Ovary (tissue), 9 donors: ENCODE measurements around the gene MVP. TPM values are rescaled to one million over a fixed set of nuclear protein-coding genes. Genes with fewer than 3 reads are reported as not detected.

Experiments used
- DNase-seq, 5 donors: peaks; one replicate each; pipeline ENCODE4 v3.0.0-alpha.2; 2019 to 2020
- H3K27ac ChIP-seq, 2 donors: fragments of 200-600 bp; one replicate each; pipeline versions ENCODE4 v1.5.1 to v1.8.0; 2019 to 2022
- H3K27me3 ChIP-seq: fragments of 200-600 bp; one replicate; pipeline ENCODE4 v1.8.0; 2022
- H3K36me3 ChIP-seq: fragments of 200-600 bp; sonication (generic); one replicate; pipeline ENCODE4 v1.5.1; 2019
- H3K4me1 ChIP-seq: one replicate; pipeline ENCODE4 v1.8.1; 2013; ENCODE audit warnings: mild to moderate bottlenecking, moderate library complexity; ENCODE audit not compliant: insufficient read depth
- H3K4me3 ChIP-seq: fragments of 200-600 bp; sonication (generic); one replicate; pipeline ENCODE4 v1.5.1; 2017
- H3K9me3 ChIP-seq, 2 donors: fragments of 200-600 bp in 1 of 2; sonication (generic) in 1 of 2; one replicate each; pipeline versions ENCODE4 v1.5.1 to v1.8.1; 2013 to 2019; ENCODE audit warnings: mild to moderate bottlenecking in 1 of 2, moderate library complexity in 1 of 2
- EP300 ChIP-seq: sonication (generic); formaldehyde crosslinking; IDR thresholded peaks from one replicate; pipeline ENCODE4 v1.6.1; 2017; ENCODE audit warnings: antibody characterized with exemption
- POLR2A ChIP-seq: fragments of 450-650 bp; IDR thresholded peaks from one replicate; pipeline ENCODE4 v1.6.1; 2017; ENCODE audit warnings: antibody characterized with exemption, mild to moderate bottlenecking, moderate library complexity
- WGBS, 3 donors: extraction: QIAGEN DNeasy Blood & Tissue Kit in 1 of 3; methylation state at CpG; one replicate each; pipeline versions ENCODE4 v1.1.5 to v1.1.7; 2013 to 2017; 5-methylcytosine and 5-hydroxymethylcytosine counted together
- intact Hi-C, 4 donors: fragments of 100-400 bp; cut with DNase I; formaldehyde crosslinking; loops; one replicate each; pipeline versions ENCODE4 v1.11.0 to v1.15.1; 2022 to 2023
- polyA plus RNA-seq, 2 donors: library from polyadenylated mRNA; stranded (reverse); fragments of 200-250 nt in 1 of 2; fragments of 350-450 nt in 1 of 2; fragmentation: Illumina TruSeq in 1 of 2; extraction: RNeasy Lipid Tissue Mini Kit (QIAGEN cat#74804) in 1 of 2; gene quantifications; one replicate each; pipeline ENCODE4 v1.2.3, GENCODE V29; 2013 to 2014
- total RNA-seq, 7 donors: library from RNA; depleted of rRNA in 2 of 7; stranded (reverse); fragments of >200 nt in 2 of 7; fragmentation: NEBNext Ultra II Directional in 3 of 7; extraction: Animal tissue kit (Norgen Biotek cat#: 25700) in 3 of 7; gene quantifications; one replicate each; pipeline versions ENCODE4 v1.1.0 to v1.2.4, GENCODE V29; 2016 to 2023
- TF ChIP-seq, protein P1 (sequence below), 3 donors: fragments of 450-650 bp in 2 of 3; fragments of 200-600 bp in 1 of 3; IDR thresholded peaks; one replicate each; pipeline versions ENCODE4 v1.5.1 to v1.8.0; 2016 to 2022; ENCODE audit warnings: antibody characterized with exemption in 3 of 3, mild to moderate bottlenecking in 1 of 3
- donor health status: DM: no; HTN: no; CAD: no; lungs with moderate emphysema.
- donor health status: DM: no; HTN: no; CAD: no.
- donor health status: Bipolar disorder and iron deficiency.
- donor health status: DM: yes; HTN: yes; CAD: no.
- donor health status: DM: no; HTN: no; CAD: no.
- donor health status: DM: yes; HTN: yes; CAD: no.

Gene MVP
- total and polyA plus RNA-seq, 9 donors, result 56.4 to 191 (median 129) TPM

DNA sequence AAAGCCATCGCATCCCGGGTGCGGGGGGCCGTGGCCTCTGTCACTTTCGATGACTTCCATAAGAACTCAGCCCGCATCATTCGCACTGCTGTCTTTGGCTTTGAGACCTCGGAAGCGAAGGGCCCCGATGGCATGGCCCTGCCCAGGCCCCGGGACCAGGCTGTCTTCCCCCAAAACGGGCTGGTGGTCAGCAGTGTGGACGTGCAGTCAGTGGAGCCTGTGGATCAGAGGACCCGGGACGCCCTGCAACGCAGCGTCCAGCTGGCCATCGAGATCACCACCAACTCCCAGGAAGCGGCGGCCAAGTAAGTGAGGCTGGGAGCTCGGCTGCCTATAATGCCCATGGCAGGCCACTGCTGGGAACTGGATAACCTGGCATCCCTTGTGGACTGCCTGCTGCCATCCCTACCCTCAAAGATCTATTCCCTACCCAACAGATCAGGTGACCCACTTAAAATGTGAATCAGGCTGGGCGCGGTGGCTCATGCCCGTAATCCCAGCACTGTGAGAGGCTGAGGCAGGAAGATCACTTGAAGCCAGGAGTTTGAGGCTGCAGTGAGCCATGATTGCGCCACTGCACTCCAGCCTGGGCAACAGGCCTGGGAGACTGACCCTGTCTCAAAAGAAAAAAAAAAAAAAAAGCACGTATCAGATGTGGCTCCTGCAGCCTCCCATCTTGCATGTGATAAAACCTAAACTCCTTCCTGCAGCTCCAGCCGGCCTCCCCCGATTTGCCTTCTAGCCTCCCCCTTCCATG, 24.5 kb downstream of the MVP start:
- Histone ChIP-seq H3K36me3 (no peaks in the 10 kb centered on the region), H3K27ac (peak overlapping the region; percentile 5 to 64)

DNA sequence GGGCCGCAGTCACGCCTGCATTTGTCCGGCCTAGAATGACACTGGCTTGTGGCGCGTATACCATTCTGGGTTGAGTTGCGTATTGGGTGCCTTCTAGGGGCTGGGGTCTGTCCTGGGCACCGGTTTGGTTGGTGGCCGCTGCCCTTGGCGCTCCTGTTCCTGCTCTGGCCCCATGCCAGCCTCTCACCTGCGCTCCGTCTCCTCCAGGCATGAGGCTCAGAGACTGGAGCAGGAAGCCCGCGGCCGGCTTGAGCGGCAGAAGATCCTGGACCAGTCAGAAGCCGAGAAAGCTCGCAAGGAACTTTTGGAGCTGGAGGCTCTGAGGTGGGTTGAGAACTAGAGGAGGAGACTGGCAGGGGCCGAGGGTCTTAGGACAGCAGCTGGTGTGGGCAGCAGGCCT, 25.4 kb downstream of the MVP start:
- WGBS, 3 donors, result 81 to 86% (median 81%) methylated on average over 18 of the region's 18 CpGs
- no peak overlapping the region for H3K4me3 ChIP-seq
- TF ChIP-seq, protein P1, sequence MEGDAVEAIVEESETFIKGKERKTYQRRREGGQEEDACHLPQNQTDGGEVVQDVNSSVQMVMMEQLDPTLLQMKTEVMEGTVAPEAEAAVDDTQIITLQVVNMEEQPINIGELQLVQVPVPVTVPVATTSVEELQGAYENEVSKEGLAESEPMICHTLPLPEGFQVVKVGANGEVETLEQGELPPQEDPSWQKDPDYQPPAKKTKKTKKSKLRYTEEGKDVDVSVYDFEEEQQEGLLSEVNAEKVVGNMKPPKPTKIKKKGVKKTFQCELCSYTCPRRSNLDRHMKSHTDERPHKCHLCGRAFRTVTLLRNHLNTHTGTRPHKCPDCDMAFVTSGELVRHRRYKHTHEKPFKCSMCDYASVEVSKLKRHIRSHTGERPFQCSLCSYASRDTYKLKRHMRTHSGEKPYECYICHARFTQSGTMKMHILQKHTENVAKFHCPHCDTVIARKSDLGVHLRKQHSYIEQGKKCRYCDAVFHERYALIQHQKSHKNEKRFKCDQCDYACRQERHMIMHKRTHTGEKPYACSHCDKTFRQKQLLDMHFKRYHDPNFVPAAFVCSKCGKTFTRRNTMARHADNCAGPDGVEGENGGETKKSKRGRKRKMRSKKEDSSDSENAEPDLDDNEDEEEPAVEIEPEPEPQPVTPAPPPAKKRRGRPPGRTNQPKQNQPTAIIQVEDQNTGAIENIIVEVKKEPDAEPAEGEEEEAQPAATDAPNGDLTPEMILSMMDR (IDR thresholded peaks at IDR 0.05), result no peak
- TF ChIP-seq EP300 (no peak), POLR2A (no peak)
- no peaks in the 10 kb centered on the region for H3K9me3 ChIP-seq
- peak in 1 of 5 donors; percentile 35 for DNase-seq
- H3K36me3 ChIP-seq, result no peaks in the 10 kb centered on the region
- peak overlapping the region in 1 of 2 donors; percentile 20 for H3K27ac ChIP-seq
- no peaks in the 10 kb centered on the region for H3K27me3 ChIP-seq
- intact Hi-C loops, result loop anchor here in 1 of 4 donors (5.0 kb wide), 1 partner anchor 33 kb away; the partner anchor contains the start of gene PRRT2
- peaks cover 5% of the 10 kb centered on the region for H3K4me1 ChIP-seq

More for the DNA sequence above, 24.5 kb downstream of the MVP start:
- no peak overlapping the region for H3K4me3 ChIP-seq
- H3K4me1 ChIP-seq, result peaks cover 8% of the 10 kb centered on the region
- WGBS, 3 donors, result 69 to 72% (median 72%) methylated on average over 28 of the region's 28 CpGs
- no peaks in the 10 kb centered on the region for H3K9me3 ChIP-seq
- no peaks in the 10 kb centered on the region for H3K27me3 ChIP-seq
- DNase-seq, result peak in 3 of 5 donors; percentile 66 to 78 (median 73)
- TF ChIP-seq, protein P1 (IDR thresholded peaks at IDR 0.05), result no peak
- intact Hi-C loops, result loop anchor here in 1 of 4 donors (5.0 kb wide), 1 partner anchor 32 kb away; the partner anchor contains the start of gene PRRT2

DNA sequence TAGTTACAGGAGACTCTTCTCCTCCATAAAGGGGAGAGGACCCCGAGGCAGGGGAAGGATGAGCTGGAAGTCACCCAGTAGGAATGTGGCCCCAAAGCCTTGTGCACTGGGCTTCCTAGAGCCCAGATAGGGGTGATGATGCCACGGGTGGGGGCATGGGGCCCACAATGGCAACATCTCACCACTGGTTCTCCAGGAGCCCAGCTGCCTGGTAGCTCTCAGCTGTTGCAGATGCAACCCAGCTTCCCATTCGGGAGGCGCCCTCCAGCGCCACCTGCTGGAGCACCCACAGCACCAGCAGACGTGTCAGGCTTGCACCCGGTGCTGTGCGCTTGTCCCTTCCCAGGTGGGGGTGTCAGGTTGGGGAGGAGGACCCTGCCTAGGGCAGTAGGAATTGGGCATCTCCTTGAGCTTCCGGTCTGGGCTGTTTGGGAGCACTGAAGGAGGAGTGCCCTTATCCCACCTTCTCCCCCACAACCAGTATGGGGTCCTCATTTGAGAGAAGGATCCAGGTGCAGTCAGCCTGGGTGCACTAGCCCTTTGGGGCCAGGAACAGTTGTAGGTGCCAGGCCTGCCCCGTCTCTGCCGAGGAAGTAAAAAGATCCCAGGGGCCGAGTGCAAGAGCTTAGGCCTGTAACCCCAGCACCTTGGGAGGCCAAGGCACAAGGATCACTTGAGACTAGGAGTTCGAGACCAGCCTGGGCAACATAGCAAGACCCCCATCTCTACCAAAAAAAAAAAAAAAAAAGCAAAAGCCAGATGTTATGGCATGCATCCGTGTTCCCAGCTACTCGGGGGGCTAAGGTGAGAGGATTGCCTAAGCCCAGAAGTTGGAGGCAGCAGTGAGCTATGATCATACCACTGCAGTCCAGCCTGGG, 28.4 kb downstream of the MVP start:
- Histone ChIP-seq H3K9me3 (no peaks in the 10 kb centered on the region), H3K36me3 (no peaks in the 10 kb centered on the region), H3K4me1 (peaks cover 5% of the 10 kb centered on the region), H3K4me3 (no peak overlapping the region), H3K27ac (peak overlapping the region in 1 of 2 donors; percentile 64), H3K27me3 (no peaks in the 10 kb centered on the region)
- DNase-seq, result peak; percentile 79 to 88 (median 83)
- intact Hi-C loops, result loop anchor here in 2 of 4 donors (2.0 to 5.0 kb wide), 2 partner anchors 36 to 42 kb away; partner anchors contain the start of genes MAZ (in 1 of the 2) and PRRT2 (in 1 of the 2)
- 22 to 24% (median 23%) methylated on average over 15 of the region's 15 CpGs for WGBS, 3 donors
- TF ChIP-seq, protein P1 (IDR thresholded peaks at IDR 0.05), result peak; percentile 78 to 88 (median 84)
- TF ChIP-seq EP300 (no peak), POLR2A (no peak)

DNA sequence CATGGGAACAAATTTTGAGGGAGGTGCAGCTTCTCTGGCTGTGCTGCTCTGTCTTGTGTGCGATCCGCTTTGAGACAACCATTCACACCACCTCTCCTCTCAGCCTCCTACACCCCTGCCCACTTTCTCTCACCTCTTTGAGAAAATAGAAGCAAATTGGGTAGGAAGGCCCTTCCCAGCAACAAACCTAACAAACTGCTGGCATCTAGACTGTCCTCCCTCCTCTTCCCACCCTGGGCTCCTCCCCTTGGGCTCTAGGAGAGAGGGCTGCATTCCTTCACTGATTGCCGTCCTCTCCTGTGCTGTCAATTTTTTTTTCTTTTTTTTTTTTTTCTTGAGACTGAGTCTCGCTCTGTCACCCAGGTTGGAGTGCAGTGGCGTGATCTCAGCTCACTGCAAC, 29.2 kb downstream of the MVP start:
- WGBS, 3 donors, result 11 to 21% (median 17%) methylated on average over 5 of the region's 5 CpGs
- intact Hi-C loops, result loop anchor here in 2 of 4 donors (2.0 to 5.0 kb wide), 2 partner anchors 37 to 43 kb away; partner anchors contain the start of genes MAZ (in 1 of the 2) and PRRT2 (in 1 of the 2)
- Histone ChIP-seq H3K4me3 (no peak overlapping the region), H3K4me1 (peaks cover 5% of the 10 kb centered on the region), H3K9me3 (no peaks in the 10 kb centered on the region), H3K27ac (peak overlapping the region in 1 of 2 donors; percentile 64), H3K27me3 (no peaks in the 10 kb centered on the region), H3K36me3 (no peaks in the 10 kb centered on the region)
- DNase-seq, result peak in 1 of 5 donors; percentile 50
- TF ChIP-seq, protein P1 (IDR thresholded peaks at IDR 0.05), result no peak
- TF ChIP-seq POLR2A (no peak), EP300 (no peak)
